T-helper 1 cell treated with Interleukin-12 subunit alpha and Interleukin-12 subunit beta and Interleukin-4 antibody, amounts not matched to agents 30 ng/mL and 1 ng/mL, for 36 hours (primary cell): ENCODE measurements around the gene DHRS2. TPM values are rescaled to one million over a fixed set of nuclear protein-coding genes. Genes with fewer than 3 reads are reported as not detected.
"Not testable (repeated sequence)": the region's sequence is repeated elsewhere in the genome, so short reads cannot be mapped to it uniquely, and the experiment has no call there.

Experiments used
- intact Hi-C: fragments of 100-400 bp; cut with micrococcal nuclease; formaldehyde crosslinking; loops from one replicate; pipeline ENCODE4 v1.15.1; 2024
- total RNA-seq: library from RNA; stranded (reverse); gene quantifications from 2 replicates; pipeline ENCODE4 v1.2.3, GENCODE V29; 2022

Gene DHRS2, protein sequence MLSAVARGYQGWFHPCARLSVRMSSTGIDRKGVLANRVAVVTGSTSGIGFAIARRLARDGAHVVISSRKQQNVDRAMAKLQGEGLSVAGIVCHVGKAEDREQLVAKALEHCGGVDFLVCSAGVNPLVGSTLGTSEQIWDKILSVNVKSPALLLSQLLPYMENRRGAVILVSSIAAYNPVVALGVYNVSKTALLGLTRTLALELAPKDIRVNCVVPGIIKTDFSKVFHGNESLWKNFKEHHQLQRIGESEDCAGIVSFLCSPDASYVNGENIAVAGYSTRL
- 2.9 and 4.2 TPM in 2 replicates for total RNA-seq

DNA sequence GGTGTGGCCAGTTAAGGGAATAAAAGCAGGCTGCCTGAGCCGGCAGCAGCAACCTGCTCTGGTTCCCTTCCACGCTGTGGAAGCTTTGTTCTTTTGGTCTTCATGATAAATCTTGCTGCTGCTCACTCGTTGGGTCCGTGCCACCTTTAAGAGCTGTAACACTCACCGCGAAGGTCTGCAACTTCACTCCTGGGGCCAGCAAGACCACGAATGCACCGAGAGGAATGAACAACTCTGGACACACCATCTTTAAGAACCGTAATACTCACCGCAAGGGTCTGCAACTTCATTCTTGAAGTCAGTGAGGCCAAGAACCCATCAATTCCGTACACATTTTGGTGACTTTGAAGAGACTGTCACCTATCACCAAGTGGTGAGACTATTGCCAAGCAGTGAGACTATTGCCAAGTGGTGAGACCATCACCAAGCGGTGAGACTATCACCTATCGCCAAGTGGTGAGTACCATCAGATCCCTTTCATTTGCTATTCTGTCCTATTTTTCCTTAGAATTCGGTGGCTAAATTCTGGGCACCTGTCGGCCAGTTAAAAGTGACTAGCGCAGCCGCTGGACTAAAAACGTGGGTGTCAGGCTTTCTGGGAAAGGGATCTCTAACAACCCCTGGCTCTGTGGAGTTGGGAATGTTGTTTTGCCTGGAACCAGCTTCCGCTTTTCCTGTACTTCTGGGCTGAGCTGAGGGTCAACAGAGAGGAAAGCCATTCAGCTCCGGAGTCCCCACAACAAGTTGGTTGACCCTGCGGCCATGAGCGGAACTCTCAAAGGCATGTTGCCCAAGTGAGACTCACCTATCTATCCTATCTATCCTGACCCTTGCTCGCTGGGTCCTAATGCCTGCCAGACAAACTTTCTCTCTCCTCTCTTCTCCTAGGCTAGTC lies at the start of gene DHRS2:
TSS of gene DHRS2 (plus strand) at position 48 of the 895 bp plus-strand sequence. CDS start 2,501 bp downstream, outside the sequence.
- intact Hi-C loops: no loop called here

DNA sequence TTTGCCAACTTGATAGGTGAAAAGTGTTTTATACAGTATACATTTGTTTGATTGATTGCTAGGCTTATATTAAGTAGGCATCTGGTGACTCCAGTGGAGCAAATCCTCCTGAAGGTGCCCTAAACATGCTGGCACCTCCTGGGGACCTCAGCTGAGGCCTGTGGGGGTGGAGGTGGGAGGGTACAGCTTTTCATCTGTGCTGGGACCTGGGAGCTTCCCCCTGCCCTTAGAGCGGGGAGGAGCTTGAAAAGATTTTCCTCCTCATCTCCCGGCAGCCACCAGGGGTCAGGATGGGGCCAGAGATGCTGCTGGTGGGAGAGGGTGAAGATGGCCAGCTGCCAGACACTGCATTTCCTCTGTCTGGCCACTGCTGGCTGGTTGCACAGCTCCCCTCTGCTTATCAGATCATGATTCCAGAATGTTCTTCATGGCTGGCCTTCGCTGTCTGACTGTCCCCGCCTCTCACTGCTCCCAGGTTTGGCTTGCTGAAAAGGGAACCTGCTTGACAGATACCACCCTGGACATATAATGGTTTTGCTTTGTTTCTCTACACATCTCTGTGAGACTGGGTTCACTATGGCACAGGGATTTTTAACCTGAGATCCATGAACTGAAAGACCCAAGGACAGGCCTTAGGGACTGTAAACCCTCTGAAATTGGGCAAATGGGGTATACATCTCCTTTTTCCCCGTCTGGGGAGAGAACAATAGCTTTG lies 47.1 kb upstream of the DHRS2 start:
- intact Hi-C loops: loop anchor here (1.0 kb wide), 3 partner anchors 43 to 365 kb away; no protein-coding TSS in a partner anchor

GRCh38 chr14:23589606-23590005 lies 46.6 kb upstream of the DHRS2 start:
- intact Hi-C loops: loop anchor here (1.0 to 10.0 kb wide), 4 partner anchors 43 to 365 kb away; no protein-coding TSS in a partner anchor

DNA sequence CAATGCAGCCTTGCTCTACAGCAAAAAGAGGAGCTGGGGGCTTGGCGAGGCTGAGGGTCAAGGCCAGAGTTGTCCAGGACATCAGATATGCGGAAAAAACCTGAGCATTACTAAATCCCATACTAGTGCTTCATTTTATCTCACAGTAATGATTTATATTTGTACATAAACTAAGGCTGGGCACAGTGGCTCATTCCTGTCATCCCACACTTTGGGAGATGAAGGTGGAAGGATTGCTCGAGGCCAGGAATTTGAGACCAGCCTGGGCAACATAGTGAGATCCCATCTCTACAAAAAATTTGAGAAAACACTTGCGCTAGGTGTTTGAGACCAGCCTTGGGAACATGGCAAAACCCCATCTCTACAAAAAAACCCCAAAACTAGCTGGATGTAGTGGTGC lies 46.0 kb upstream of the DHRS2 start:
- intact Hi-C loops: loop anchor here (10.0 kb wide), 1 partner anchor 135 kb away; no protein-coding TSS in a partner anchor

- intact Hi-C loops: loop anchor here (10.0 kb wide), 1 partner anchor 131 kb away; no protein-coding TSS in a partner anchor
These were observed 42.0 kb upstream of the DHRS2 start for GRCh38 chr14:23594191-23594590.

DNA sequence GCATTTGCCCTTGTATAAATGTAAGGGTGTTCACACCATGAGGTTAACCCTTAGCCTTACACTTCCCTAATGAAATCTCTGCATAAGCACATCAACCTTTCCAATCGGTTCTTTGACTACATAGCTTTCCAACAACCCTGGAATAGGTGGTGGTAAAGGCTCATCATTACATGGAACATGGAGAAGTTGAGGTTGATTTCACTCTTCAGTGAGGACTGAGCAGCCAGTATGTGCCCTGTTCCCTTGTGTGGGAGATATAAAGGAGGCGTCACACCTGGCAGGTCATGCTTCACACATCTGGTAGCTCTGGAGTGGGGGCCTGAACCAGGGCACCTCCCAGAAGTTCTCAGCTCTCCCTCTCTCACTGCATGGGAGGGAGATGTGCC lies 35.8 kb upstream of the DHRS2 start:
- intact Hi-C loops: no loop called here

GRCh38 chr14:23600806-23601205 lies 35.4 kb upstream of the DHRS2 start:
- intact Hi-C loops: no loop called here

DNA sequence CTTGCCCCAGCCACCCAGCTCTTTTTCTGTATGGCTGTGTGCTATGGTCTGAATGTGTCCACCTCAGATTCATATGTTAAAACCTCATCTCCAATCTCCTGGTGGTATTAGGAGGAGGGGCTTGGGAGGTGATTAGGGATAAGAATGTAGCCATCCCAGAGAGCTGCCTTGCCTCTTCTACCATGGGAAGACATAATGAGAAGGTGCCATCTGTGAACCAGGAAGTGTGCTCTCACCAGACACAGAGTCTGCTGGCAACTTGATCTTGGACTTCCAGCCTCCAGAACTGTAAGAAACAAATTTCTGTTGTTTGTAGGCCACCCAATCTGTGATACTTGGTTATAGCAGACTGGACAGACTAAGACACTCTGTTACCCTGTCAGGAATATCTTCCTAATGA lies 34.7 kb upstream of the DHRS2 start:
- intact Hi-C loops: no loop called here

DNA sequence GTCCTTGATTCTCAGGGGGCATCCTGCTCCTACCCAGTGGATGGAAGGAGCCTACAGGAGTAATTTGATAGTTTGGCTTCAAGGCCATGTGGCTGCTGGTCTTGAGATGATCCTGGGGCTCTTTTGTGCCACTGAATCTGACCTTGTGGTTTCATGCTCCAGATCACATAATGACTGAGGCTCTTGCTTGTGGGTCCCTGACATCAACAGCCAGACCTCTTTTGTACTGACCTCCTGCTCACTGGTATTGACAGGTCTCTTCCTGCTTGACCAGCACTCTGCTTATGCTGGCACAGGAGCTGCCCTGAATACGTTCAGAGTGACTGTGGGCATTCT lies 34.4 kb upstream of the DHRS2 start:
- intact Hi-C loops: no loop called here

- intact Hi-C loops: no loop called here
These were observed 33.7 kb upstream of the DHRS2 start for GRCh38 chr14:23602181-23603095.

GRCh38 chr14:23603103-23603502 lies 33.1 kb upstream of the DHRS2 start:
- intact Hi-C loops: no loop called here

DNA sequence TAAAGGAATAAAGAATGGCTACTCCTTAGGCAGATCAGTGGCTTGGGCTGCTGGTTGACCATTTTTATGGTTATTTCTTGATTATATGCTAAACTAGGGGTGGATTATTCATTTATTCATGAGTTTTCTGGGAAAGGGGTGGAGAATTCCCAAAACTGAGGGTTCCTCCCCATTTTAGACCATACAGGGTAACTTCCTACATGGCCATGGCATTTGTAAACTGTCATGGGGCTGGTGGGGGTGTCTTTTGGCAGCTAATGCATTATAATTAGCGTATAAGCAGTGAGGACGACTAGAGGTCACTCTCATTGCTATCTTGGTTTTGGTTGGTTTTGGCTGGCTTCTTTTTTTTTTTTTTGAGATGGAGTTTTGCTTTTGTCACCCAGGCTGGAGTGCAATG lies 32.0 kb upstream of the DHRS2 start:
- intact Hi-C loops: no loop called here

GRCh38 chr14:23604675-23605170 lies 31.4 kb upstream of the DHRS2 start:
- intact Hi-C loops: no loop called here

DNA sequence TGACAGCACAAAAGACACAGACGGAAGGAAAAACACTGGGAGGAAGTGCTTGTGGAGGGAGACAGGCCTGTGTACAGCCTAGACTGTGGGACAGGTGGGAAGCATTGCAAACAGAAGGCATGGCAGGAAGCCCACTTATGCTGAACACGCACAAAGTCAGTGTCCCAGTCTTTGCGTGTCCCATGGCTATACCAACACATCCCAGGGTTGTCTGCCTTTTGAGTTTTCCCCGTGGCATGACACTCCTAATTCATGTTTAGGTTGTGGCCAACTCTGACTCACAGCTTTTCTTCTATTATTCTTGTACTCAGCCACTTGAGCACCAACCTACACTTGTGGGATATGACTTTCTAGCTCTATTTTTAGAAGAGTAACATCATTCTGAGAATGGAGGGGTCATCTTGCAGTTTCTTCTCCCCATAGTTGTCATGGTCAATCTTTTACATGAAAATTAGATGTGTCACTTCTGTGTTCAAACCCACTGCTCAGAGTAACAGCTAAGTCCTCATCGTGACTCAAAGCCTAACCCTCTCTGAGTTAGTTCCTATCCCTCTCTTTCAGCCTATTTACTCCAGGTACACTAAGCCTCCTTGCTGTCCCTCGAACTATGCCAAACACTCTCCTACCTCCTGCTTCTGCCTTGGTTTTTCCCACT lies 30.1 kb upstream of the DHRS2 start:
- intact Hi-C loops: no loop called here

DNA sequence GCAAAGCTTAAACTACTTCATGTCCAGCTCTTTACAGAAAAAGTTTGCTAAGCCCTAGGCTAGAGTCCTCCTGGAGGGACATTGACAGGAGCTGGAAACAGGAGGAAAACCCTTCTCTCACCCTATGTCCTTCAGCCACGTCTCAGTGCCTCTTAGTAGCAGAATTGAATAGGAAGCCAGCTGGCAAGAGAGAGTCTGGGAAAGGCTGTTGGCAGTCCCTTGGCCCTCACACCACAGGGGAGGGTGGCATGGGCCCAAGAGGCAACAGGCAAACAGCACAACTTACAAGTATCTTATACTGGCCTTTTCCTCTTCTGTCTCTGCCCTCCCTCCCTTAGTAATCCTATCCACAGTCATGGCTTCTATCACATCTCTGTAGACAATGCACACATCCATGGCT lies 27.7 kb upstream of the DHRS2 start:
- intact Hi-C loops: no loop called here

DNA sequence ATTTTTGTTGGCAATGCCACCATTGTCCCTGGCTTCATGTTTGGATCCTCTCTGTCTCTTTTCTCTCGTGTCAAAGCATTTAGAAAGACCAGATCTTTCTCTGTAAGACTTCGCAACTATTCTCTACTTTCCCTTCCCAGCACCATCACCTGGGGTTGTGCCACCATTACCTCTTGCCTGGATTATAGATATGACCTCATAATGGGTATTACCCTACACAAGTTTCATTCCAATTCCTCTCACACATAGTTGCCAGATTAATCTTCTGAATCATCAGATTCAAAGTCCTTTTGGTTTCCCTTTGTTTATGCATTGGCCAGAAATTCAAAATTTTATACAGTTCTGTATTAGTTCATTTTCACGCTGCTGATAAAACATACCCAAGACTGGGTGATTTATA lies 27.2 kb upstream of the DHRS2 start:
- intact Hi-C loops: no loop called here

DNA sequence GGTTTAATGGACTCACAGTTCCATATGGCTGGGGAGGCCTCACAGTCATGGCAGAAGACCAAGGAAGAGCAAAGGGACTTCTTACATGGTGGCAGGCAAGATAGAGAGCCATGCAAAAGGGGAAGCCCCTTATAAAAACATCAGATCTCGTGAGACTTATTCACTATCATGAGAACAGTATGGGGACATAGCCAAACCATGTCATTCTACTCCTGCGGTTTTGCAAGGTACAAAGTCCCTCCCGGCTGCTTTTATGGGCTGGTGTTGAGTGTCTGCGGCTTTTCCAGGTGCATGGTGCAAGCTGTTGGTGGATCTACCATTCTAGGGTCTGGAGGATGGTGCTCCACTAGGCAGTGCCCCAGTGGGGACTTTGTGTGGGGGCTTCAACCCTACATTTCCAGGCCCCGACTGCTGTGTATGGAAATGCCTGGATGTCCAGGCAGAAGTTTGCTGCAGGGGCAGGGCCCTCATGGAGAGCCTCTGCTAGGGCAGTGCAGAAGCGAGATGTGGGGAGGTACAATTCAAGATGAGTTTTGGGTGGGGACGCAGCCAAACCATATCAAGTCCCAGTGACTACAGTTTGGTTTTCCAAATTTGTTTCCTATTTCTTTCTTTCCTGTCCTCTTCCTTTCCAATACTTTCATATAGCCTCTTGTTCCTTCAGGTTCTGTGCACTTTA lies 26.6 kb upstream of the DHRS2 start:
- intact Hi-C loops: not testable (repeated sequence)

DNA sequence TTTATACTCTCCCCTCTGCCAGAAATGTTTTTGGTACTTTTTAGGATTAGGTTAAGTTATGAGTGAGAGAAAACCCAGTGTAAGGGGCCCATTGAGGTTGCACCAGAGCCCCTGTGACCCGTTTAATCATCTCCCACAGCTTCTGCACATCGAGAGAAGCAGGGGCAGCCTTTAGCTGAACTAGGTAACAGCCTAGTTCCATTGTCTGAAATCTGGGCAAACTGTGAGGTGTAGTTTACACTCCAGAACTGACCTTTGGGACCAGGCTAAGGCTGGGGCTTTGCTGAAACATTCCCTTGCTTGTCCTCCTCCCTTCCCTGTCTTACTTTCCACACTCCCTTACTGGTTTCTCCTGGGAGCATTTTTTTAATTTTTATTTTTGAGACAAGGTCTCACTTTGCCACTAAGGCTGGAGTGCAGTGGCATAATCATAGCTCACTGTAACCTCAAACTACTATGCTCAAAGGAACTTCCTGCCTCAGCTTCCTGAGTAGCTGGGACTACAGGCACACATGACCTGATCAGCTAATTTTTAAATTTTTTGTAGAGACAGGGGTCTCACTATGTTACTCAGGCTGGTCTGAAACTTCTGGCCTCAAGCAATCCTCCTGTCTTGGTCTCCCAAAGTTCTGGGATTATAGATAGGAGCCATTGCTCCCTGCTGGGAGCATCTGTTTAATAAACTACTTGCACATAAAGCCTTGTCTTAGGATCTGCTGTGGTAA lies 25.9 kb upstream of the DHRS2 start:
- intact Hi-C loops: no loop called here

DNA sequence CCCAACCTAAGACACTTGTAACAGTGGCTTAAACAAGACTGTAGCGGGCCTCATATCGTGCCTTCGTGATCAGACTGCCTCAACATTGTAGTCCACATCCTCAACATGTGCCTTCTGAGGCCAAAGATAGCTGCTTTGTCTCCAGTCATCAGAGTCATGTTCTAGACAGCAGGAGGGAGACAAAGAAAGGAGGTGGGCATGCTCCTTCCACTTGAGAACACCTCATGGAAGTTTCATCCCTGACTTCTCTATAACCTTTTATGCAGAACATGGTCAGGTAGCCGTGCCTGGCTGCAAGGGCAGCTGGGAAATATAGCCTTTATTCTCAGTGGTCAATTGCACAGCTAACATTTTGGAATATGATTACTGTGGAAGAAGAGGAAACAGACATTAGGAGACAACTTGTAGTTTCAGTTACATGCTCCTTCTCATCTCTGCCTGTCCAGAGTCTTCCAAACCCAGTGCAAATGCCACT lies 25.3 kb upstream of the DHRS2 start:
- intact Hi-C loops: no loop called here
